Measurements from ENCODE around the gene NR2F6. TPM values are rescaled to one million over a fixed set of nuclear protein-coding genes. Genes with fewer than 3 reads are reported as not detected.

Gene NR2F6
- total and polyA plus RNA-seq, 2 of the 4 experiments (the other 2 are of a cell fraction): 8.4 to 20.5 TPM

- H2BK20ac ChIP-seq (ENCODE audit: low read depth, low read length): no peak overlapping the region
- no peak overlapping the region for H4K5ac ChIP-seq (ENCODE audit: low read depth, low read length)
- no peaks in the 10 kb centered on the region for H3K9me1 ChIP-seq (ENCODE audit: insufficient read depth, low read length)
- no peak overlapping the region for H2BK120ac ChIP-seq (ENCODE audit: low read depth, low read length)
- H2AK5ac ChIP-seq (ENCODE audit: low read depth, low read length): no peak overlapping the region
- H3K4me1 ChIP-seq (ENCODE audit: control insufficient read depth, insufficient read depth, low read length): no peaks in the 10 kb centered on the region
- H3K36me3 ChIP-seq (ENCODE audit: control insufficient read depth, insufficient read depth, low read length): peaks cover 24% of the 10 kb centered on the region
- no peak overlapping the region for H2BK15ac ChIP-seq (ENCODE audit: low read depth, low read length)
- dilution Hi-C loops (cut with HindIII; ENCODE audit: low sequenced_read_pairs, unreplicated experiment) (no loop called here), in situ Hi-C loops (cut with MboI; ENCODE audit: low sequenced_read_pairs) (no loop called here), intact Hi-C loops (cut with micrococcal nuclease) (no loop called here)
- no peak for TF ChIP-seq MAZ (IDR thresholded peaks at IDR 0.05; ENCODE audit: borderline replicate concordance, low read depth, low read length)
- no peak for TF ChIP-seq RAD21 (IDR thresholded peaks at IDR 0.05; ENCODE audit: low read length)
- POLR2A ChIA-PET (ENCODE audit: unreplicated experiment): no interaction called here
- H3K9ac ChIP-seq (ENCODE audit: low read depth, low read length): no peak overlapping the region
- no peak overlapping the region for H2AK9ac ChIP-seq (replicated peaks; ENCODE audit: low read depth, low read length, poor library complexity)
- no peaks in the 10 kb centered on the region for H3K79me1 ChIP-seq (ENCODE audit: low read depth in 1 of 2, low read length in 2 of 2)
- H3K18ac ChIP-seq (ENCODE audit: low read depth, low read length): no peak overlapping the region
- H4K8ac ChIP-seq (ENCODE audit: low read depth in 2 of 2, low read length in 2 of 2): no peak overlapping the region
- H3K23ac ChIP-seq (ENCODE audit: low read depth, low read length): no peak overlapping the region
- H3K4me2 ChIP-seq (ENCODE audit: low read depth, low read length): no peak overlapping the region
- no peak overlapping the region for H4K91ac ChIP-seq (ENCODE audit: insufficient read depth, low read depth, low read length)
- CTCF ChIA-PET: interaction anchor here (0.6 kb wide), 1 partner anchor 13 kb away, joined by 3 read pairs; no protein-coding TSS in a partner anchor
- no peak overlapping the region for H2BK5ac ChIP-seq (ENCODE audit: low read depth, low read length, poor library complexity, severe bottlenecking)
- no peaks in the 10 kb centered on the region for H3K27me3 ChIP-seq (ENCODE audit: control insufficient read depth, insufficient read depth, low read length)
- H2AFZ ChIP-seq (replicated peaks; ENCODE audit: low read length, poor library complexity): no peak overlapping the region
- no CpG with 5 or more reads among the region's 3 CpGs for WGBS, 2 experiments (ENCODE audit: extremely low coverage in 2 of 2, insufficient read length in 1 of 2)
- H4K20me1 ChIP-seq (ENCODE audit: insufficient read depth, low read length): no peaks in the 10 kb centered on the region
- no peak overlapping the region for H3K4me3 ChIP-seq (ENCODE audit: insufficient read depth, low read depth, low read length)
- no TSS peak for BruUV-seq (replicated peaks)
- no peak overlapping the region for H3K56ac ChIP-seq (ENCODE audit: extremely low read depth, insufficient read depth, low read length)
- H3K14ac ChIP-seq (replicated peaks; ENCODE audit: low read depth, low read length): no peak overlapping the region
- DNase-seq: no peak
- H3K4ac ChIP-seq (ENCODE audit: low read depth, low read length): no peak overlapping the region
- no peak for ATAC-seq (ENCODE audit: low read depth)
- no peaks in the 10 kb centered on the region for H3K9me3 ChIP-seq (ENCODE audit: control insufficient read depth, insufficient read depth, low read length)
- no peak overlapping the region for H3K27ac ChIP-seq (ENCODE audit: insufficient read depth, low read length)
Measured at GRCh38 chr19:17279436-17279835, 33.7 kb upstream of the NR2F6 start.

Data from IMR-90 (cell line).